HUES64 (cell line): ENCODE data around the gene SDK1.

ENCODE experiments used
- H3K27ac ChIP-seq: 2 replicates; pipeline ENCODE4 v1.7.0; 2013; ENCODE audit warnings: low read depth, low read length, inconsistent platforms
- H3K27me3 ChIP-seq: 2 replicates; pipeline ENCODE4 v1.6.1; 2013; ENCODE audit warnings: mild to moderate bottlenecking, low read length; ENCODE audit not compliant: insufficient read depth
- H3K36me3 ChIP-seq: 2 replicates; pipeline ENCODE4 v1.6.1; 2013; ENCODE audit warnings: mild to moderate bottlenecking, low read length; ENCODE audit not compliant: insufficient read depth
- H3K4me1 ChIP-seq: 2 replicates; pipeline ENCODE4 v1.6.1; 2013; ENCODE audit warnings: mild to moderate bottlenecking, low read length, moderate library complexity; ENCODE audit not compliant: insufficient read depth
- H3K4me3 ChIP-seq: 2 replicates; pipeline ENCODE4 v1.5.1; 2013; ENCODE audit warnings: mild to moderate bottlenecking, low read length, moderate library complexity
- H3K9ac ChIP-seq: 2 replicates; pipeline ENCODE4 v1.6.1; 2013; ENCODE audit warnings: mild to moderate bottlenecking, low read depth, low read length
- H3K9me3 ChIP-seq: 2 replicates; pipeline ENCODE4 v1.6.1; 2013; ENCODE audit warnings: low read depth, low read length; ENCODE audit not compliant: insufficient read depth
- WGBS: fragments of 150-250, 120-280 bp; methylation state at CpG from one replicate; pipeline ENCODE4 v1.1.7; 2013; ENCODE audit warnings: missing lambda C conversion rate; 5-methylcytosine and 5-hydroxymethylcytosine counted together

Gene SDK1

GRCh38 chr7:3795141-3795540 lies 494.1 kb downstream of the SDK1 start:
- Histone ChIP-seq H3K27ac (no peak overlapping the region), H3K4me3 (no peak overlapping the region), H3K36me3 (no peaks in the 10 kb centered on the region), H3K9me3 (no peaks in the 10 kb centered on the region), H3K4me1 (no peaks in the 10 kb centered on the region), H3K27me3 (no peaks in the 10 kb centered on the region), H3K9ac (no peak overlapping the region)
- 91% methylated on average over 4 of the region's 4 CpGs for WGBS

- Histone ChIP-seq H3K4me1 (no peaks in the 10 kb centered on the region), H3K9ac (no peak overlapping the region), H3K27me3 (no peaks in the 10 kb centered on the region), H3K27ac (no peak overlapping the region), H3K9me3 (no peaks in the 10 kb centered on the region), H3K4me3 (no peak overlapping the region), H3K36me3 (no peaks in the 10 kb centered on the region)
- 98% methylated on average over 3 of the region's 3 CpGs for WGBS
Measured at GRCh38 chr7:3795781-3796180, 494.7 kb downstream of the SDK1 start.

GRCh38 chr7:3805151-3805550 lies 504.1 kb downstream of the SDK1 start:
- Histone ChIP-seq H3K27ac (no peak overlapping the region), H3K9me3 (no peaks in the 10 kb centered on the region), H3K9ac (no peak overlapping the region), H3K27me3 (no peaks in the 10 kb centered on the region), H3K36me3 (no peaks in the 10 kb centered on the region), H3K4me1 (peaks cover 3% of the 10 kb centered on the region), H3K4me3 (no peak overlapping the region)
- WGBS, result 98% methylated on average over 2 of the region's 3 CpGs

- Histone ChIP-seq H3K4me3 (no peak overlapping the region), H3K4me1 (peaks cover 7% of the 10 kb centered on the region), H3K27ac (no peak overlapping the region), H3K9ac (no peak overlapping the region), H3K9me3 (no peaks in the 10 kb centered on the region), H3K27me3 (no peaks in the 10 kb centered on the region), H3K36me3 (no peaks in the 10 kb centered on the region)
- WGBS, result 97% methylated on average over 7 of the region's 8 CpGs
Measured at GRCh38 chr7:3806516-3806915, 505.5 kb downstream of the SDK1 start.

GRCh38 chr7:3807824-3808223 lies 506.8 kb downstream of the SDK1 start:
- Histone ChIP-seq H3K27ac (no peak overlapping the region), H3K9ac (no peak overlapping the region), H3K9me3 (no peaks in the 10 kb centered on the region), H3K27me3 (no peaks in the 10 kb centered on the region), H3K4me1 (peaks cover 7% of the 10 kb centered on the region), H3K36me3 (no peaks in the 10 kb centered on the region), H3K4me3 (no peak overlapping the region)
- 95% methylated on average over 9 of the region's 9 CpGs for WGBS

- WGBS, result 98% methylated on average over 6 of the region's 6 CpGs
- Histone ChIP-seq H3K9ac (no peak overlapping the region), H3K4me3 (no peak overlapping the region), H3K27ac (no peak overlapping the region), H3K4me1 (peaks cover 12% of the 10 kb centered on the region; the same call in 1 of the 2 replicates), H3K27me3 (no peaks in the 10 kb centered on the region), H3K9me3 (no peaks in the 10 kb centered on the region), H3K36me3 (no peaks in the 10 kb centered on the region)
Measured at GRCh38 chr7:3821488-3821887, 520.4 kb downstream of the SDK1 start.

- 88% methylated on average over 2 of the region's 3 CpGs for WGBS
- H3K27ac ChIP-seq, result no peak overlapping the region
- no peaks in the 10 kb centered on the region for H3K27me3 ChIP-seq
Measured at GRCh38 chr7:3825491-3825890, 524.4 kb downstream of the SDK1 start.

GRCh38 chr7:3832199-3832598 lies 531.1 kb downstream of the SDK1 start:
- 80% methylated on average over 1 of the region's 4 CpGs for WGBS
- Histone ChIP-seq H3K9me3 (no peaks in the 10 kb centered on the region), H3K36me3 (no peaks in the 10 kb centered on the region)

More at GRCh38 chr7:3825491-3825890, 524.4 kb downstream of the SDK1 start:
- peaks cover 12% of the 10 kb centered on the region; the same call in 1 of the 2 replicates for H3K4me1 ChIP-seq
- H3K9me3 ChIP-seq, result no peaks in the 10 kb centered on the region
- no peaks in the 10 kb centered on the region for H3K36me3 ChIP-seq
- no peak overlapping the region for H3K4me3 ChIP-seq
- H3K9ac ChIP-seq, result no peak overlapping the region

GRCh38 chr7:3835109-3835508 lies 534.1 kb downstream of the SDK1 start:
- Histone ChIP-seq H3K36me3 (no peaks in the 10 kb centered on the region), H3K9ac (no peak overlapping the region), H3K9me3 (no peaks in the 10 kb centered on the region), H3K4me3 (no peak overlapping the region), H3K4me1 (no peaks in the 10 kb centered on the region), H3K27me3 (no peaks in the 10 kb centered on the region), H3K27ac (no peak overlapping the region)
- 97% methylated on average over 8 of the region's 8 CpGs for WGBS

More at GRCh38 chr7:3832199-3832598, 531.1 kb downstream of the SDK1 start:
- H3K9ac ChIP-seq, result no peak overlapping the region
- H3K27ac ChIP-seq, result no peak overlapping the region
- no peak overlapping the region for H3K4me3 ChIP-seq
- H3K27me3 ChIP-seq, result no peaks in the 10 kb centered on the region
- H3K4me1 ChIP-seq, result no peaks in the 10 kb centered on the region

- Histone ChIP-seq H3K27ac (no peak overlapping the region), H3K4me3 (no peak overlapping the region), H3K27me3 (no peaks in the 10 kb centered on the region), H3K36me3 (no peaks in the 10 kb centered on the region), H3K9me3 (no peaks in the 10 kb centered on the region), H3K4me1 (no peaks in the 10 kb centered on the region), H3K9ac (no peak overlapping the region)
- WGBS, result 96% methylated on average over 7 of the region's 7 CpGs
Measured at GRCh38 chr7:3836855-3837254, 535.8 kb downstream of the SDK1 start.

GRCh38 chr7:3844540-3845151 lies 543.6 kb downstream of the SDK1 start:
- Histone ChIP-seq H3K4me3 (no peak overlapping the region), H3K36me3 (no peaks in the 10 kb centered on the region), H3K27me3 (no peaks in the 10 kb centered on the region), H3K9ac (no peak overlapping the region), H3K4me1 (no peaks in the 10 kb centered on the region), H3K27ac (no peak overlapping the region), H3K9me3 (no peaks in the 10 kb centered on the region)
- WGBS, result 96% methylated on average over 10 of the region's 10 CpGs

GRCh38 chr7:3846738-3847137 lies 545.7 kb downstream of the SDK1 start:
- Histone ChIP-seq H3K27me3 (no peaks in the 10 kb centered on the region), H3K27ac (no peak overlapping the region), H3K9me3 (no peaks in the 10 kb centered on the region), H3K9ac (no peak overlapping the region), H3K4me1 (no peaks in the 10 kb centered on the region), H3K36me3 (no peaks in the 10 kb centered on the region), H3K4me3 (no peak overlapping the region)
- 94% methylated on average over 9 of the region's 9 CpGs for WGBS
